ENCODE data around the gene TGM5.
"Not testable (repeated sequence)": the region's sequence is repeated elsewhere in the genome, so short reads cannot be mapped to it uniquely, and the experiment has no call there.

The TGM5 gene

GRCh38 chr15:43276563-43277200, 10.0 kb upstream of the TGM5 start:
- H3K4me3 ChIP-seq (ENCODE audit: low read depth, low read length), result no peak overlapping the region

GRCh38 chr15:43275740-43276562, 9.2 kb upstream of the TGM5 start:
- H3K4me3 ChIP-seq (ENCODE audit: low read depth, low read length), result no peak overlapping the region

GRCh38 chr15:43274136-43274535, 7.4 kb upstream of the TGM5 start:
- H3K4me3 ChIP-seq (ENCODE audit: low read depth, low read length), result no peak overlapping the region

GRCh38 chr15:43273243-43273642, 6.5 kb upstream of the TGM5 start:
- H3K4me3 ChIP-seq (ENCODE audit: low read depth, low read length), result no peak overlapping the region

- H3K4me3 ChIP-seq (ENCODE audit: low read depth, low read length), result not testable (repeated sequence)
Measured at GRCh38 chr15:43271908-43272307, 5.2 kb upstream of the TGM5 start.

- H3K4me3 ChIP-seq (ENCODE audit: low read depth, low read length), result no peak overlapping the region
Measured at GRCh38 chr15:43270676-43271306, 4.1 kb upstream of the TGM5 start.

- no peak overlapping the region for H3K4me3 ChIP-seq (ENCODE audit: low read depth, low read length)
Measured at GRCh38 chr15:43270113-43270665, 3.5 kb upstream of the TGM5 start.

- no peak overlapping the region for H3K4me3 ChIP-seq (ENCODE audit: low read depth, low read length)
Measured at GRCh38 chr15:43268111-43269105, 1.7 kb upstream of the TGM5 start.

- H3K4me3 ChIP-seq (ENCODE audit: low read depth, low read length), result no peak overlapping the region
Measured at GRCh38 chr15:43267439-43267838, 711 bp upstream of the TGM5 start.

GRCh38 chr15:43266386-43266785, 342 bp downstream of the TGM5 start:
- no peak overlapping the region for H3K4me3 ChIP-seq (ENCODE audit: low read depth, low read length)

- no peak overlapping the region for H3K4me3 ChIP-seq (ENCODE audit: low read depth, low read length)
Measured at GRCh38 chr15:43260011-43260615, 6.6 kb downstream of the TGM5 start.

GRCh38 chr15:43258781-43259180, 7.9 kb downstream of the TGM5 start:
- H3K4me3 ChIP-seq (ENCODE audit: low read depth, low read length), result no peak overlapping the region

- H3K4me3 ChIP-seq (ENCODE audit: low read depth, low read length), result no peak overlapping the region
Measured at GRCh38 chr15:43256341-43256740, 10.4 kb downstream of the TGM5 start.

- no peak overlapping the region for H3K4me3 ChIP-seq (ENCODE audit: low read depth, low read length)
Measured at GRCh38 chr15:43255376-43255775, 11.4 kb downstream of the TGM5 start.

GRCh38 chr15:43253431-43254403, 13.0 kb downstream of the TGM5 start:
- no peak overlapping the region for H3K4me3 ChIP-seq (ENCODE audit: low read depth, low read length)

GRCh38 chr15:43251871-43252250, 14.9 kb downstream of the TGM5 start:
- H3K4me3 ChIP-seq (ENCODE audit: low read depth, low read length), result no peak overlapping the region

GRCh38 chr15:43251185-43251870, 15.4 kb downstream of the TGM5 start:
- no peak overlapping the region for H3K4me3 ChIP-seq (ENCODE audit: low read depth, low read length)

- no peak overlapping the region for H3K4me3 ChIP-seq (ENCODE audit: low read depth, low read length)
Measured at GRCh38 chr15:43250785-43251184, 15.9 kb downstream of the TGM5 start.

Data from iPS-11a (cell line).